Vagina (tissue), 2 donors: Measurements from ENCODE around the gene HOXC11. TPM values are rescaled to one million over a fixed set of nuclear protein-coding genes. Genes with fewer than 3 reads are reported as not detected.

Experiments used
- DNase-seq, 2 donors: peaks; one replicate each; pipeline ENCODE4 v3.0.0-alpha.2; 2017; ENCODE audit errors: extremely low spot score in 2 of 2
- H3K27ac ChIP-seq: fragments of 200-600 bp; sonication (generic); one replicate; pipeline ENCODE4 v1.5.1; 2019
- H3K27me3 ChIP-seq: fragments of 200-600 bp; sonication (generic); one replicate; pipeline ENCODE4 v1.5.1; 2019
- H3K36me3 ChIP-seq, 2 donors: fragments of 200-600 bp; sonication (generic); one replicate each; pipeline ENCODE4 v1.5.1; 2017 to 2019
- H3K4me1 ChIP-seq: fragments of 200-600 bp; sonication (generic); one replicate; pipeline ENCODE4 v1.5.1; 2019
- H3K4me3 ChIP-seq, 2 donors: fragments of 200-600 bp; sonication (generic); 1 replicate in 1 of 2; 2 replicates in 1 of 2; pipeline ENCODE4 v1.5.1; 2016 to 2019
- H3K9me3 ChIP-seq: fragments of 200-600 bp; sonication (generic); one replicate; pipeline ENCODE4 v1.5.1; 2019
- POLR2A ChIP-seq, 2 donors: fragments of 450-650 bp; IDR thresholded peaks; one replicate each; pipeline ENCODE4 v1.6.1; 2017; ENCODE audit warnings: antibody characterized with exemption in 2 of 2, mild to moderate bottlenecking in 2 of 2, moderate library complexity in 2 of 2
- POLR2AphosphoS5 ChIP-seq, 2 donors: sonication (generic); formaldehyde crosslinking; IDR thresholded peaks; one replicate each; pipeline ENCODE4 v1.9.0; 2017; ENCODE audit warnings: antibody characterized with exemption in 2 of 2, mild to moderate bottlenecking in 2 of 2, low read depth in 1 of 2; ENCODE audit not compliant: insufficient read depth in 1 of 2
- intact Hi-C: fragments of 100-400 bp; cut with DNase I; formaldehyde crosslinking; loops from one replicate; pipeline ENCODE4 v1.15.1; 2023
- total RNA-seq: library from RNA; depleted of rRNA; stranded (reverse); fragments of >200 nt; gene quantifications from one replicate; pipeline ENCODE4 v1.2.3, GENCODE V29; 2016
- TF ChIP-seq, protein P1 (sequence below), 3 experiments: fragments of 450-650 bp in 2 of 3; fragments of 200-600 bp in 1 of 3; sonication (generic) in 1 of 3; IDR thresholded peaks; one replicate each; pipeline ENCODE4 v1.5.1; 2017 to 2019; ENCODE audit warnings: antibody characterized with exemption in 3 of 3, mild to moderate bottlenecking in 2 of 3, moderate library complexity in 2 of 3

The HOXC11 gene
- total RNA-seq, 1 donor from 2014 or later = not detected

DNA sequence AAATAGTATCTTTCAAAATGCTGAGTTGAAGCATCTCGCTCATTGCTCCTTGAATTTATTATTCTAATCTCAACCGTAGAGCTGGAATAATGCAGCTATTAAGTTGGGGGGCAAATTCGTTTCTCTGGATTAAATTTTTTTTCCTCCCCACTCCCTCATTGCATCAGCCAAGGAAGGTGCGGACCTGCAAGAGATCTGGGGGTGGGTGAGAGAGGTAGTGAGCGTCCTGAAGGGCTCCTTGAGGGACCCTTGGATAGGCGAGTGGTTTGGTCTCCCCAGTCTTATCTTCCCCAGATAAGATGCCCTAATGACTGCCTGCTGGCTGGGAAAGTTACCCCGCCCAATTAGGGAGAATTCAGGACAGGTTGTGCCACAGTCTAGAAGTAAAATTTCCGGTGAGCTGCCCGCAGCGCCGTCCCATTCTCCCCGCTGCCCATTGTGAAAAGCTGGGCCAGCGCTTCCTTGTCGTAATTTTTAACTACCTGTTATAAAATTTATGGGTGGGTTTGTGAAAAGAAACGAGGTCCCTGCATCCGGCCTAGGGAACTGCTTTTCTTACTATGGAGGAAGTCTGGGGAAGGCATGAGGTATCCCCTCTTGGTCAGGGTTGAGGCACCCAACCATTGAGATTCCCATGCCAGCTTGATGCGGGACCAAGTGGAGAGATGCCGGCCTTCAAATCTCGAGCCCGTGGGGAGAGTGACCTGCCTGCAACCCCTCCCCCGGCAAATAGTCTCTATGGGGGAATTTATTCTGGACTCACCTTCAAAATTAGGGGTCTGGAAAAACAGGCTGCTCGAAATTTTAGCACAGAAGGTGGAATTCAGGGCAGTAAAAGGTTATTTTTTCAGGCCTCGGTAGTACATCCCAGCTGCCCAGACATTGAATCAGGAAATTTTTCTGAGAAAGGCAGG lies 42.3 kb downstream of the HOXC11 start:
- DNase-seq = no peak
- intact Hi-C loops = loop anchor here (5.0 kb wide), 1 partner anchor 112 kb away; no protein-coding TSS in a partner anchor
- no peaks in the 10 kb centered on the region for H3K36me3 ChIP-seq
- H3K9me3 ChIP-seq = no peaks in the 10 kb centered on the region
- no peak overlapping the region for H3K27ac ChIP-seq
- TF ChIP-seq POLR2AphosphoS5 (IDR thresholded peaks at IDR 0.05; ENCODE audit: insufficient read depth in 1 of 2, low read depth in 1 of 2) (no peak), POLR2A (IDR thresholded peaks at IDR 0.05) (no peak)
- TF ChIP-seq, protein P1, sequence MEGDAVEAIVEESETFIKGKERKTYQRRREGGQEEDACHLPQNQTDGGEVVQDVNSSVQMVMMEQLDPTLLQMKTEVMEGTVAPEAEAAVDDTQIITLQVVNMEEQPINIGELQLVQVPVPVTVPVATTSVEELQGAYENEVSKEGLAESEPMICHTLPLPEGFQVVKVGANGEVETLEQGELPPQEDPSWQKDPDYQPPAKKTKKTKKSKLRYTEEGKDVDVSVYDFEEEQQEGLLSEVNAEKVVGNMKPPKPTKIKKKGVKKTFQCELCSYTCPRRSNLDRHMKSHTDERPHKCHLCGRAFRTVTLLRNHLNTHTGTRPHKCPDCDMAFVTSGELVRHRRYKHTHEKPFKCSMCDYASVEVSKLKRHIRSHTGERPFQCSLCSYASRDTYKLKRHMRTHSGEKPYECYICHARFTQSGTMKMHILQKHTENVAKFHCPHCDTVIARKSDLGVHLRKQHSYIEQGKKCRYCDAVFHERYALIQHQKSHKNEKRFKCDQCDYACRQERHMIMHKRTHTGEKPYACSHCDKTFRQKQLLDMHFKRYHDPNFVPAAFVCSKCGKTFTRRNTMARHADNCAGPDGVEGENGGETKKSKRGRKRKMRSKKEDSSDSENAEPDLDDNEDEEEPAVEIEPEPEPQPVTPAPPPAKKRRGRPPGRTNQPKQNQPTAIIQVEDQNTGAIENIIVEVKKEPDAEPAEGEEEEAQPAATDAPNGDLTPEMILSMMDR (IDR thresholded peaks at IDR 0.05) = no peak
- peaks cover 39% of the 10 kb centered on the region for H3K4me1 ChIP-seq
- H3K27me3 ChIP-seq = peaks cover 31% of the 10 kb centered on the region
- peak overlapping the region in 1 of 2 donors; percentile 8 for H3K4me3 ChIP-seq

DNA sequence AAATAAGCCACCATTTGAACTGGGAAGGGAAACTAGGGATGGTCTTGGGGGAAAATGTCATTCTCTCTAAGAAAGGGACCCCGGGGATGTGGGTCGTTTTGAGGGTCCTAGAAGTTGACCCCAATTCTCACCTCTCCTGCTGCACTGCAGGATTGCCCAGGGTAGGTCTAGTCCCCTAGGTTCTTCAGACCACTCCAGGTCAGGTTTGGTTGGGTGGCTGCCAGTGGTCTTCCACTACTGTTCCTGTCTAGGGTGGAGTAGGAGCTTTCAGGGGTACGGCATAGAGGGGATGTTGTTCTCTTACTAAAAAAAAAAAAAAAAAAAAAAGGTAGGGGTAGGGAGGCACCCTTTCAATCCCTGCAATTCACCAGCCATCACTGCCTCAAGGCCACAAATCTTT lies 43.1 kb downstream of the HOXC11 start:
- TF ChIP-seq, protein P1 (IDR thresholded peaks at IDR 0.05) = no peak
- TF ChIP-seq POLR2AphosphoS5 (IDR thresholded peaks at IDR 0.05; ENCODE audit: insufficient read depth in 1 of 2, low read depth in 1 of 2) (no peak), POLR2A (IDR thresholded peaks at IDR 0.05) (no peak)

DNA sequence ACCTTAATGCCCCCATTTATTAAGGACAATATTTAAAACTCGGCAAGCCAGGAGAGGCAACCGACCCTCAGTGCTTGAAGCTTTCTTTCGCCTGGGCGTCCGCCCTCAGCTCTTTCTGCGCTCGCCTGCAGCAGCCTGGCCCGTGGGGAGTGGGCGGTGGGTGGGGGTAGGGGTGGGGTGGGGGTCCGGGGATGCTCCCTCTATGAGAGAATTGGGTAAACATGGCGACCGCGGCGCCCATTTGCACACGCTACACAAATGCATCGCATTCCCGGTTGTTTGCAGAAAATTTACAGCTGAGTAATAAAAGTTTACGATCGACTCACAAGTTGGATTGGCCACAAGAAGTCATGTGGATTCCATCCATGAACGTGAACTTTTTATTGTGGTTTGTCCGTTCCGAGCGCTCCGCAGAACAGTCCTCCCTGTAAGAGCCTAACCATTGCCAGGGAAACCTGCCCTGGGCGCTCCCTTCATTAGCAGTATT lies 43.6 kb downstream of the HOXC11 start:
- no peak for DNase-seq
- Histone ChIP-seq H3K4me1 (peaks cover 39% of the 10 kb centered on the region), H3K27ac (no peak overlapping the region), H3K36me3 (no peaks in the 10 kb centered on the region), H3K27me3 (peaks cover 29% of the 10 kb centered on the region), H3K4me3 (peak overlapping the region in 1 of 2 donors; percentile 27), H3K9me3 (no peaks in the 10 kb centered on the region)
- TF ChIP-seq, protein P1 (IDR thresholded peaks at IDR 0.05) = no peak
- no peak for TF ChIP-seq POLR2AphosphoS5 (IDR thresholded peaks at IDR 0.05; ENCODE audit: insufficient read depth in 1 of 2, low read depth in 1 of 2)
- TF ChIP-seq POLR2A (IDR thresholded peaks at IDR 0.05) = no peak
- intact Hi-C loops = loop anchor here (5.0 kb wide), 1 partner anchor 111 kb away; no protein-coding TSS in a partner anchor

More for the DNA sequence above, 43.1 kb downstream of the HOXC11 start:
- H3K36me3 ChIP-seq = no peaks in the 10 kb centered on the region
- H3K4me3 ChIP-seq = no peak overlapping the region
- no peak for DNase-seq
- intact Hi-C loops = loop anchor here (5.0 kb wide), 1 partner anchor 111 kb away; no protein-coding TSS in a partner anchor
- H3K27ac ChIP-seq = no peak overlapping the region
- no peaks in the 10 kb centered on the region for H3K9me3 ChIP-seq
- peaks cover 39% of the 10 kb centered on the region for H3K4me1 ChIP-seq
- peaks cover 29% of the 10 kb centered on the region for H3K27me3 ChIP-seq

DNA sequence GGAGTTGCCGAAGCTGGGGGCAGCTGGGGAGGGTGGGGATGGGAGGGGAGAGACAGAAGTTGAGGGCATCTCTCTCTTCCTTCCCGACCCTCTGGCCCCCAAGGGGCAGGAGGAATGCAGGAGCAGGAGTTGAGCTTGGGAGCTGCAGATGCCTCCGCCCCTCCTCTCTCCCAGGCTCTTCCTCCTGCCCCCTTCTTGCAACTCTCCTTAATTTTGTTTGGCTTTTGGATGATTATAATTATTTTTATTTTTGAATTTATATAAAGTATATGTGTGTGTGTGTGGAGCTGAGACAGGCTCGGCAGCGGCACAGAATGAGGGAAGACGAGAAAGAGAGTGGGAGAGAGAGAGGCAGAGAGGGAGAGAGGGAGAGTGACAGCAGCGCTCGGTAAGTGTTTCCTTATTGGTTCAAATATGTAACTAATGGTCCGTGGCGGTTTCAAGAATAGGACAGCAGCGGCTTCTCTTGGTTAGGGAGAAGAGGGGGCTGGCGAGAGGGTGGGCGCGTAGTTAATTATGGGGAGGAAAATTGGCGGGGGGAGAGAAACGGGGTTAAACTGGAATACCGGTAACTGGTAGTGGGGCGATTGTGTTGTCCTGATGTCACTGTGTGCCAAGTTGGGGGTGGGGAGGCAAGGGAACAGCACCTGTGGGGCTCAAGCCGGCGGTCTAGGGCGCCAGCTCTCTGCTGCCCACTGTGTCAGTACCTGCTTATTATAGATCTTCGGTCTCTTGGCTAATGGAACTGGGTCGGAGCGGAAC lies 44.3 kb downstream of the HOXC11 start:
- Histone ChIP-seq H3K36me3 (no peaks in the 10 kb centered on the region), H3K27ac (no peak overlapping the region), H3K4me1 (peaks cover 39% of the 10 kb centered on the region), H3K9me3 (no peaks in the 10 kb centered on the region), H3K4me3 (peak overlapping the region; percentile 27 to 38), H3K27me3 (peaks cover 29% of the 10 kb centered on the region)
- intact Hi-C loops = loop anchor here (5.0 kb wide), 1 partner anchor 110 kb away; no protein-coding TSS in a partner anchor
- TF ChIP-seq POLR2A (IDR thresholded peaks at IDR 0.05) = no peak
- TF ChIP-seq POLR2AphosphoS5 (IDR thresholded peaks at IDR 0.05; ENCODE audit: insufficient read depth in 1 of 2, low read depth in 1 of 2) = no peak
- TF ChIP-seq, protein P1 (IDR thresholded peaks at IDR 0.05) = no peak
- DNase-seq = no peak
